ENCODE measurements around the gene ACSF3.

Gene ACSF3

DNA sequence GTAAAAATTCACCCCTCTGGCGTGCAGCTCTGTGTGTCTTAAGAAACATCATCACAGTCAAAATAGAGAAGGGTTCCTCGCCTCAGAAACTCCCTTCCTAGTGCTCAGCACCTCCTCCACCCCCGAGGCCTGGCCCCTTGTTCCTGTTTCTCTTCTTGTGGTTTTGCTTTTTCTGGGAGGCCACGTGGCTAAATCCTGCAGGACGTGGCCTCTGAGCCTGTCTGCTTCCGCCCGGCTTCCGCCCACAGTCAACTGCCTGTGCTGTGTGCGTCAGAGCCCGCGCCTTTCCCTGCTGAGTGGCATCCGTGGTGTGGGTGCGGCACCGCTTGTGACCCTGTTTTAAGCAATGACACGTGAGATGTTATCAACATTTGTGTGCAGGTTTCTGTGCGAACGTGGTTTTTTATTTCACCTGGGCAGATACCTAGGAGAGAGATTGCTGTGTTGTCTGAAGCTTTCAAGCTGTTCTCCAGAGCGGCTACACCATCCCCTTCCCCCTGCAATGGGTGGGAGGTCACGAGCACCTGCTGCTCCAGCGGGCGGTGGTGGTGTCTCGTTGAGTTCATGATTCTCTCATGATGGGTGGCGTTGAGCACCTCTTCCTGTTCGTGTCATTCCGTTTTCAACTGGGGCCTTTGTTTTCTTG lies 21.7 kb downstream of the ACSF3 start:
- TF ChIP-seq, protein P1, sequence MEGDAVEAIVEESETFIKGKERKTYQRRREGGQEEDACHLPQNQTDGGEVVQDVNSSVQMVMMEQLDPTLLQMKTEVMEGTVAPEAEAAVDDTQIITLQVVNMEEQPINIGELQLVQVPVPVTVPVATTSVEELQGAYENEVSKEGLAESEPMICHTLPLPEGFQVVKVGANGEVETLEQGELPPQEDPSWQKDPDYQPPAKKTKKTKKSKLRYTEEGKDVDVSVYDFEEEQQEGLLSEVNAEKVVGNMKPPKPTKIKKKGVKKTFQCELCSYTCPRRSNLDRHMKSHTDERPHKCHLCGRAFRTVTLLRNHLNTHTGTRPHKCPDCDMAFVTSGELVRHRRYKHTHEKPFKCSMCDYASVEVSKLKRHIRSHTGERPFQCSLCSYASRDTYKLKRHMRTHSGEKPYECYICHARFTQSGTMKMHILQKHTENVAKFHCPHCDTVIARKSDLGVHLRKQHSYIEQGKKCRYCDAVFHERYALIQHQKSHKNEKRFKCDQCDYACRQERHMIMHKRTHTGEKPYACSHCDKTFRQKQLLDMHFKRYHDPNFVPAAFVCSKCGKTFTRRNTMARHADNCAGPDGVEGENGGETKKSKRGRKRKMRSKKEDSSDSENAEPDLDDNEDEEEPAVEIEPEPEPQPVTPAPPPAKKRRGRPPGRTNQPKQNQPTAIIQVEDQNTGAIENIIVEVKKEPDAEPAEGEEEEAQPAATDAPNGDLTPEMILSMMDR (IDR thresholded peaks at IDR 0.05; ENCODE audit: control insufficient read depth, extremely low read depth, insufficient read depth) = no peak
- DNase-seq (ENCODE audit: low read depth) = no peak
- H3K4me3 ChIP-seq (ENCODE audit: low read depth, low read length) = no peak overlapping the region

DNA sequence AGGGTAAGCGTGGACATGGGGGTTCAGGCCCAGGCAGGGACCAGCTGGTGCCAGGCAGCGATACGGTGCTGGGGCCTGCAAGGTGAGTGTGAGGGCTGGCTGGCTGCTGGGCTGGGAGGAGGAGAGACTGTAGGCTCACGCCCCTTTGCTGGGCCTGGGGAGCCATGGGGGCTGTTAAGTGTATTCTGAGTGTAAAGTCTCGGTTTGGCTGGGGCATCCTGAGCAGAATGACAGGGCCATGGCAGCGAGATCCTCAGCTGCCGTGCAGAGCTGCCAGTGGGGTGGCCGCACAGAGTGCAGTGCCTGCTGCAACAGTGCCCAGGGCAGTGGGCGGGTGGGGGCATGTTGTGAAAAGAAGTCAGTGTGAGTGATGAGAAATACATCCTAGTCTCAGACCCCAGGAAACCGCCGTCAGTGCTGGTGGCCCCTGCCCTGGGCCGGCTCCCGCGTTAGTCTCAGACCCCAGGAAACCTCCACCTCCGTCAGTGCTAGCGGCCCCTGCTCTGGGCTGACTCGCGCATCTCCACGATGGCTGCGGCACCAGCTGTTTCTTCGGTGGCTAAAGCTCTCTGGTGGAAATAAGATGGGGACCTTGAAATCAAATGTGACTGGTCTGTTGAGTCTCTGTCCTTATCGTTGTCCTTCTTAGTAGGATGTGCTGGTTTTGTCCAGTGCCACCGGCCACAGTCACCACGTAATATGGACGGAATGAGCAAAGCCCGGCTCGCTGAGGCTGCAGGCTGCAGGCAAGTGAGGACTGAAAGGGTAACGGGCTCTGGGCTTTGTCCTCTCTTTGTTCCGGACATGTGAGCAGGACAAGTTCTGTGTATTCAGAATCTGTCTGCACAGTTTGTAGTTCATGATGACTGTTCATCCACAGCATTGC lies 22.9 kb downstream of the ACSF3 start:
- TF ChIP-seq, protein P1 (IDR thresholded peaks at IDR 0.05; ENCODE audit: control insufficient read depth, extremely low read depth, insufficient read depth) = no peak
- no peak overlapping the region for H3K4me3 ChIP-seq (ENCODE audit: low read depth, low read length)
- no peak for DNase-seq (ENCODE audit: low read depth)

DNA sequence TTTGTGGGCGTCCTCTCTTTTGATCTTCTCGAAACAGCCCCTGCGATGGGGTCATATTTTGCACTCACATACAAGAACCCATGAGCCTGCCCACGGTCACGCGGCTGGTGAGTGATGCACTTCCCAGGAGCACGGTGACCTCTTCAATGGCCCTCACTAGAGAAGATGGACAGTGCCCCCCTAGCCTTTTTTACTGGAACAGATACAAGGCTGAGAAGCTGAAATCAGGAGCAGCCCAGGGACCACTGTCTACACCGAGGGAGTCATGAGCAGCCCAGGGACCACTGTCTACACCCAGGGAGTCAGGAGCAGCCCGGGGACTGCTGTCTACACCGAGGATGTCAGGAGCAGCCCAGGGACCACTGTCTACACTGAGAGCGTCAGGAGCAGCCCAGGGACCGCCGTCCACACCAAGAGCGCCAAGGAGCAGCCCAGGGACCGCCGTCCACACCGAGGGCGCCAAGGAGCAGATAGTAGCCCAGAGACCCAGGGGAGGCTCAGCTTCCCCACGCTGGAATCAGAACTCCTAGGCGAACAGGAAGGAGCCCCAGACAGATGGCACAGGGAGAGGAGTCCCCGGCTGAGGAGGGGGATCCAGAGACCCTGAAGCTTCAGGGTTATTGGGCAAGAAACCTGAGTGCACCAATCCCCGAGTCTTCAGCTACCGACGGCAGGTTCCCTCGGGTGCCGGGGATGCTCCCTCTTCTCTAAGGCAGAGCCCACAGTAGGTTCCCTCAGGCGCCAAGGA lies 23.7 kb downstream of the ACSF3 start:
- TF ChIP-seq, protein P1 (IDR thresholded peaks at IDR 0.05; ENCODE audit: control insufficient read depth, extremely low read depth, insufficient read depth) = no peak
- no peak for DNase-seq (ENCODE audit: low read depth)
- no peak overlapping the region for H3K4me3 ChIP-seq (ENCODE audit: low read depth, low read length)

DNA sequence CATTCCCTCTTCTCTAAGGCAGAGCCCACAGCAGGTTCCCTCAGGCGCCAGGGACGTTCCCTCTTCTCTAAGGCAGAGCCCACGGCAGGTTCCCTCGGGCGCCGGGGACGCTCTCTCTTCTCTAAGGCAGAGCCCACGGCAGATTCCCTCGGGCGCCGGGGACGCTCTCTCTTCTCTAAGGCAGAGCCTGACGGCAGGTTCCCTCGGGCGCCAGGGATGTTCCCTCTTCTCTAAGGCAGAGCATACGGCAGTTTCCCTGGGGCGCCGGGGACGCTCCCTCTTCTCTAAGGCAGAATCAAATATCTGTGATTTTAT lies 24.3 kb downstream of the ACSF3 start:
- DNase-seq (ENCODE audit: low read depth) = no peak
- TF ChIP-seq, protein P1 (IDR thresholded peaks at IDR 0.05; ENCODE audit: control insufficient read depth, extremely low read depth, insufficient read depth) = no peak
- no peak overlapping the region for H3K4me3 ChIP-seq (ENCODE audit: low read depth, low read length)

DNA sequence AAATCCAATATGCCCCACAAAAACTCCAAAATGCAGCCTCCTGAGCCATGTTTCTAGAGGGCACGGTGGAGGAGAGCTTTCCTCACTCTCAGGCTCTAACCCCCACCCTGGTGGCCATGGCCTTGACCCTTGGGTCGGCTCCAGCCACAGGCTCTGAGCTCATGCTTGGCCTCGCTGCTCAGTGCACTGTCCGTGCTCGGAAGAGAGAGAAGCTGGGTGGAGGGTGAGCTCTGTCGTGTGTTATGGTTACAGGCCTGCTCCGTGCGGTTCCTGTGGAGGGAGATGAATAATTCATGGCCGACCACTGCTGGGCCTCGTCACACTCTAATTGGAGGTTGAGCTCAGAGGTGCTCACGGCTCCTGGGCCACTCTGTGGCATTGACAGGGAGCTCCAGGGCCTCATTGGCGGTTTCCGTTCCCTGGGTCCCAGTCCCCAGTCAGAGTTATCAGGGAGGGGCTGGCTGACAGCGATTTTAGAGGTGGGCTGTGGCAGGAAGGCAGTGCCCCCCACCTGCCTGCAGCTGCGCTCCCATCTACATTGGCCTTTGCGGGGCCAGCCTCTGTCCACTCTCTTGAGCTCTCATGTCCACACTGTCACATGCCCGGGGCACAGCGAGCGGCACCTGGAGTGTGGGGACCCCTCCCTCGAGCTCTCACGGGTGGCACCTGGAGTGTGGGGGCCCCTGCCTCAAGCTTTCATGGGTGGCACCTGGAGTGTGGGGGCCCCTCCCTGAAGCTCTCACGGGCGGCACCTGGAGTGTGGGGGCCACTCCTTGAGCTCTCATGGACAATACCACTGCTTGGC lies 24.9 kb downstream of the ACSF3 start:
- no peak overlapping the region for H3K4me3 ChIP-seq (ENCODE audit: low read depth, low read length)
- TF ChIP-seq, protein P1 (IDR thresholded peaks at IDR 0.05; ENCODE audit: control insufficient read depth, extremely low read depth, insufficient read depth) = no peak
- DNase-seq (ENCODE audit: low read depth) = no peak

DNA sequence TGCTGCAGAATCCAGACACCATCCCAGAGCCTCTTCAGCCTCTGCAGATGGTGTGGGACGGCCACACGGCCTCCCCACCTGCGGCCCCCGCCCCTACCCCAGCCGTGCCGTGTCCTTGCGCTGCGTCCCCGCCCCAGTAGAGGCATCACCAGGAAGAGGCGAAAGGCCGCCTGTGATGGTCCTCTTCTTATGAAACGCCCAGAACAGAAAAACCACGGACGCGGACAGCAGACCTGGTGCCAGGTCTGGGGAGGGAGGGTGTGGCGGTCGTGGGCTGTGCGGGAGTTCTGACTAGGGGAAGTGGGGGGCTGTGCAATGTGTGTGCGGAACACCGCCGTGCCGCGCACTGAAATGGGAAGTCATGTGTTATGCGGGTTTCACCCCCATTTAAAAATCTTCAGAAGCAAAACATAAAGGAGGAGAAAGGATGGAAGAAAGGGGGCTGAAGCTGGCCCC lies 25.5 kb downstream of the ACSF3 start:
- no peak for DNase-seq (ENCODE audit: low read depth)
- H3K4me3 ChIP-seq (ENCODE audit: low read depth, low read length) = no peak overlapping the region
- TF ChIP-seq, protein P1 (IDR thresholded peaks at IDR 0.05; ENCODE audit: control insufficient read depth, extremely low read depth, insufficient read depth) = no peak
